Right ventricle myocardium superior (tissue), 1 donor: ENCODE results near the gene TACO1. TPM values are rescaled to one million over a fixed set of nuclear protein-coding genes. Genes with fewer than 3 reads are reported as not detected.

Experiments
- ATAC-seq: fragments of 200-7000 bp; cut with Tn5 transposase; one replicate; pipeline ENCODE4 v1.9.1; 2020; ENCODE audit warnings: mild to moderate bottlenecking; ENCODE audit not compliant: poor library complexity
- DNase-seq: peaks from one replicate; pipeline ENCODE4 v3.0.0-alpha.2; 2020
- intact Hi-C: fragments of 100-400 bp; cut with DNase I; formaldehyde crosslinking; loops from one replicate; pipeline ENCODE4 v1.11.2; 2022
- total RNA-seq: library from RNA; stranded (reverse); fragmentation: NEBNext Ultra II Directional; extraction: Animal tissue kit (Norgen Biotek cat#: 25700); gene quantifications from one replicate; pipeline ENCODE4 v1.2.1, GENCODE V29; 2021
- donor health status: DM: no; HTN: yes; CAD: no; lungs with severe emphysema.

Gene TACO1
- total RNA-seq, 1 donor from 2014 or later, result 43.1 TPM

DNA sequence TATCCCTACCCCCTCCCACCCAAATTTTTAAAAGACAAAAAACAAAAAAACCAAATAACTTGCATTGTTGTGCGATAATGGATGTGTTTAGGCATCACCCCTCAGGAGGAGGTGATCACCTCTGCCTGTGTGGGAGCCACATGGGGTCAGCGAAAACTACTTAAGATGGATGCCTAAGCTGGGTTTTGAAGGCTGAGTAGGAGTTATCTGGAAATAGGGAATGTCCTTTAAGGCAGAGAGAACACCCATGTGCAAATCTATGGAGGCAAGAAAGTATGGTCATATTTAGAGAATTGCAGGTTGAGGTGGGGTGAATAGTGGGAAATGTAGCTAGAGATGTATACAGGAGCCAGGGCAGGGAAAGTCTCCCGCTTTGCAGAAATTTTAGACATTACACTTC lies 5.6 kb upstream of the TACO1 start:
- intact Hi-C loops, result no loop called here
- DNase-seq (no peak), ATAC-seq (no peak)

DNA sequence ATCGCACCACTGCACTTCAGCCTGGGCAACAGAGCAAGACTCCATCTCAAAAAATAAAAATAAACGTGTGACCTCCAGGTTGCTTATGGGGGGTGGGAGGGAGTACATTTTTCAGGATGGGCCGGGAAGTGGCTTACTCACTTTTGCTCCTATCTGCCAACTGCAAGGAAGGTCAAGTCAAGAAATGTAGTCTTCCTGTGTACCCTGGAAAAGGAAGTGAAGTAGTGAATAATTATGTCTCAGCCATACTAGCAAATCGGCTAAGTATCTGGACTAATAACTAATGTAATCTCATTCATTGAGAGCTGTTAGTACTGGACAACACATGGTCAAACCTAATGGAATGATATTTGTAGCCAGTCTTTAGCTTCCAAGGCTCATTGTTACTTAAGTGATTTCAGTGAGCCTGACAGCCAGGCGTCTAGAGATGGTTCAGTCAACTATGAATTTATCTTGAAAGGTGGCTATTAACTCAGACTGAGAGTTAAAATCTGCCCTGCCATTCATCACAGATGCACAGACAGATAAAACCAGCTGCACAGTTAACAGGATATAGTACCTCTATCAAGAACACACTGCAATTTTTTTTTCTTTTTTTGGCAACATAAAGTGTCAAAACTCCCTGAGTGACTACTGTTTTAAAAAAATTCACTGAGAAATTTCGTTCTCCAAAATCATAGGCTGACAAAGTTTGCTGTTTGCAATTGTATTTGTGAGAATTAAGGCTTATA lies 3.7 kb upstream of the TACO1 start:
- intact Hi-C loops, result no loop called here
- DNase-seq (no peak), ATAC-seq (no peak)

DNA sequence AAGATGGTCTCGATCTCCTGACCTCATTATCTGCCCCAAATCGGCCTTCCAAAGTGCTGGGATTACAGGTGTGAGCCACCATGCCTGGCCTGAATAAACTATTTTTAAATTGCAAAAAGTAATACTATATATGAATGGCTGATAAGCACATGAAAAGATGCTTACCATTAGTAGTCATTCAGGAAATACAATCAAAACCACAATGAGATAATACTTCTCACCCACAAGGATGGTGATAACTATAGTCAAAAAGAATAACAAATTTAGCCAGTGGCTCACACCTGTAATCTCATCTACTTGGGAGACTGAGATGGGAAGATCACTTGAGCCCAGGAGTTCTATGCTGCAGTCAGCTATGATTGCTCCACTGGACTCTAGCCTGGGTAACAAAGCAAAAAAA lies 2.4 kb upstream of the TACO1 start:
- DNase-seq, result no peak

DNA sequence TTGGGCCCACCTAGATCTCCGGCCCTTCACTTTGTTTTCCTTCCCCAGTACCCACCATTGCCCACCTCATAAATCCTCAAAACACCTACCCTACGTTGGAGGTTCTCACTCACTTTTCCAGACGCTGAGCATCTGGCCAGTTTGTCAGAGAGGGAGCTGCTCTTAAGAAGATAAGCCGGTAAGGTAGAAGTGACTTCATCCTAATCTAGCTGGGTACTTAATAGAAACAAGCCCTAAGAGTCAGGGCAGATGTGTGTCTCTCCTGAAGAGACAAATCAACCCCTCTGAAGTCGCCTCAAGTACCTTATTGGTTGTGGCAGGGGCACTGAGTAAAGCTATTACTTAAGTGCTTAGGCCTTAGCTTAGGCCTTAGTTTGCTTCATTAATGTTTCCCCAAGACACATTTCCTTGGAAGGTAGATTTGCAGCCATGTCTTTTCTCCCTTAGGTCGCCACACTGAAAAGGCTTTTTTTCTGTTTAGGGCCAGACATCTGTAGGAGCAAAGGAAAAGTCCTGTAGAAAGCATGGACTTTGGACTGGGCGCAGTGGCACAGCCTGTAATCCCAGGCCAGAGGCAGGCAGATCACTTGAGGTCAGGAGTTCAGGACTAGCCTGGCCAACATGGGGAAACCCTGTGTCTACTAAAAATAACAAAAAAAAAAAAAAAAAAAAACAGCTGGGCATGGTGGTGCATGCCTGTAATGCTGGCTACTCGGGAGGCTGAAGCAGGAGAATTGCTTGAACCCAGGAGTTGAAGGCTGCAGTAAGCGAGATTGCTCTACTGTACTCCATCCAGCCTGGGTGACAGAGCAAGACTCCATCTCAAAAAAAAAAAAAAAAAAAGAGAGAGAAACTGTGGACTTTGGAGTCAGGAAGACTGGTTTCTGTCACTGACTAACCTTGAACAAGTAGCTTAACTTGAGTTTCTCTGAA lies 1.0 kb downstream of the TACO1 start:
- DNase-seq (no peak), ATAC-seq (peak; percentile 18)
- intact Hi-C loops, result no loop called here

More for the DNA sequence above, 2.4 kb upstream of the TACO1 start:
- ATAC-seq, result no peak
- intact Hi-C loops, result no loop called here

DNA sequence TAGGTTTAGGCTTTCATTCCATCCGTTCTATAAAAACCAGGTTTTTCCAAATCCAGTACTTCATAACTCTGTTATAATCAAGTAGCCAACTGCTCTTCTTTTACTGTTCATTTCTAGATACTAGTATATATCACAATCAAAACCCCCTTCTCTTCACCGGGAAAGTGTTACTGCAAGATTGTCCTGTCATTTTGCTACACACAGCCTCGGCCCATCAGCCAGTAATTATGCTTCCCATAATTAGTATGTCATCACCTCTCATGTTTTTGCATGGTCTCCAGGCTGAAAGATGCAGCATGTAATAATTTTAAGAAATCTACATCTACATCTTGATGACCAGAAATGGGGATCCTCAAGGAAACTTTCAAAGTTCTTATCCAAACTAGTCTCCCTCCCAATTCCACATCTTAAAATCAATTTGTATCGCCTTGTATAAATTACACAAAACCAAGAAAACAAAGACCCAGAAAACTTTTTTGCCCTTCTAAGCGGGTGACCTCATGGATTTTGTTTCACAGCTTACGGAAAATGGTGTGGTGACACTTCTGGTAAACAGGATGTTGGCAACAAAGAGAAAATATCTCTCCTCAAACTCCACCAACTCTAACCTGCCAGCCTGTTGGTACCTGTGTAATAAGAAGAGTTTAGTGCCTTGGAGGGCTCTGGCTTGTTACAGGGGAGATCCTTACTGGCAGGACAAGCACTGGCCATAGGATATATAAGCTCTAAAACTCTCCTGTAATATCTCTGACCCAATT lies 9.3 kb downstream of the TACO1 start:
- no peak for DNase-seq
- intact Hi-C loops, result loop anchor here (5.0 kb wide), 1 partner anchor 183 kb away; no protein-coding TSS in a partner anchor
- no peak for ATAC-seq

DNA sequence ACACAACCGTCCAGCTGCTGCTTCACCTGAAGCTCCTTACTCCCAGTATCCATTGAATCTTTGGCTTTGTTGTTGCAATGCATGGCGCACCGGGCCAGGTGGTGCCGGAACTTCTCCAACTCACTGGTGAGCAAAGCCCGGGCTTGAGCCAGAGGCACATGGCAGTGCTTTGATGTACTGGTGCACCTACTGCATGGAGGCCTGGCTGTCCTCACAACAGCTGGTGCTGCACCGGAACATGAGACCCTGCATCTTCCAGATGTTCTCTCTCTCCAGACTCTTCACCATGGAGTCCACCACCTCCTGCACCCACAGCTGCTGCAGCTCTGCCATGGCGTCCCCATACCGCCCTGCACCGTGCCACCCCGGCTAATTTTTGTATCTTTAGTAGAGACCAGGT lies 10.2 kb downstream of the TACO1 start:
- ATAC-seq (no peak), DNase-seq (no peak)
- intact Hi-C loops, result loop anchor here (5.0 kb wide), 1 partner anchor 184 kb away; no protein-coding TSS in a partner anchor

DNA sequence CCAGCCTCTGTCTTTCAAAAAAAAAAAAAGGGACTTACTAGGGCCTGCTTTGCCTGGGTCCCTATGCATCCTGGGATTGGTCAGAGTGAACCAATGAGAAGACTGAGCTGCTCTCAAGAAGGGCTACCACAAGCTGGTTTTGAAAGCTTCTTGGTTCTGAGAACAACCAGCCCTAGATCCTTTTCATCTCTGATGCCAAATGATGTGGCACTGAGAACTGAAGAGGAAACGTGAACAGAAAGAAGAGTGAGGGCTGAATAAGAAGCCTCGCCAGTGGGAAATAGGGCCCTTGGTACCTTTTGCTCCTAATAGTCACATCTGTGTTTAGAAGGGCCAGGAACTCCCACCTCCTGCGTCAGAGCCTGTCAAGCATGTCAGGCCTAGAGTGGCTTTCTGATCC lies 10.7 kb downstream of the TACO1 start:
- DNase-seq (no peak), ATAC-seq (no peak)
- intact Hi-C loops, result loop anchor here (5.0 kb wide), 1 partner anchor 184 kb away; no protein-coding TSS in a partner anchor

DNA sequence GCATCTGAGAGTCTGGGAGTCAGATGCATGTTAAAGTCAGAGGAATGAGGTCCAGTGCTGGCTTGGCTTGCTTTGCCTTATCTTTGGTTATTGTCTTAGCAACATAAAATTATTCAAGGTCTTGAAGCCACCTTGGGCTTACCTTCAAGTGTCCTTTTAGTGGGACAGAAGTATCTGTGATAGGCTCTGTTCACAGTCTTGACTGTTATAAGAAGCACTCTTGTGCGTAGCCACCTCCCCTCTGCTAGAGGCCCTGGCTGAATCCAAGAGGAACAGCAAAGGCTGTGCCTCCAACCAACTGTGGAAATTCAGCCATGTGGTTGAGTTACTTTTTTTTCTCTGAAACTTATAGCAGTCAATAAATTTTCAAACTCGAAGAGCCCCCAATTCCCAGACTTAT lies 13.0 kb downstream of the TACO1 start:
- DNase-seq (no peak), ATAC-seq (no peak)
- intact Hi-C loops, result loop anchor here (5.0 kb wide), 1 partner anchor 186 kb away; no protein-coding TSS in a partner anchor

DNA sequence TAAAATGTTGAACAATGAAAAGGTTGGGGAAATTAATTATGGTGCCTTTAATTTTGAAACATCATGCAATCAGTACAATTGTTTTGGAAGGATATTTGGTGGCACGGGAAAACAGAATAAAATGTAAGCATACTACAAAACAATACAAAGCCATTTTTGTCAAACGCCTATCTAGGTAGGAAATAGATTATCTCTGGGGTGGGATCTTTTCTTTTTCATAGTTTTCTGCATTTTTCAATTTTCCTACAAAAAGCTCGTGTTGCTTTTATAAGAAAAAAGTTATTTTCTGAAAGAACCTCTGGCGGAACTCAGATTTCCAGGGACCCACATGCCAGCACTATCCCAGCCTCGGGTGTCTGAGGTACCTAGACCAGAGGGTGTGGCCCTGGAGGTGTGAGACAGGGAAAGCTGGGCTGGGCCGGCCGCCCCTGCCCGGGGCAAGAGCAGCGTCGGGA lies 20.6 kb downstream of the TACO1 start:
- intact Hi-C loops, result no loop called here
- ATAC-seq (no peak), DNase-seq (no peak)

DNA sequence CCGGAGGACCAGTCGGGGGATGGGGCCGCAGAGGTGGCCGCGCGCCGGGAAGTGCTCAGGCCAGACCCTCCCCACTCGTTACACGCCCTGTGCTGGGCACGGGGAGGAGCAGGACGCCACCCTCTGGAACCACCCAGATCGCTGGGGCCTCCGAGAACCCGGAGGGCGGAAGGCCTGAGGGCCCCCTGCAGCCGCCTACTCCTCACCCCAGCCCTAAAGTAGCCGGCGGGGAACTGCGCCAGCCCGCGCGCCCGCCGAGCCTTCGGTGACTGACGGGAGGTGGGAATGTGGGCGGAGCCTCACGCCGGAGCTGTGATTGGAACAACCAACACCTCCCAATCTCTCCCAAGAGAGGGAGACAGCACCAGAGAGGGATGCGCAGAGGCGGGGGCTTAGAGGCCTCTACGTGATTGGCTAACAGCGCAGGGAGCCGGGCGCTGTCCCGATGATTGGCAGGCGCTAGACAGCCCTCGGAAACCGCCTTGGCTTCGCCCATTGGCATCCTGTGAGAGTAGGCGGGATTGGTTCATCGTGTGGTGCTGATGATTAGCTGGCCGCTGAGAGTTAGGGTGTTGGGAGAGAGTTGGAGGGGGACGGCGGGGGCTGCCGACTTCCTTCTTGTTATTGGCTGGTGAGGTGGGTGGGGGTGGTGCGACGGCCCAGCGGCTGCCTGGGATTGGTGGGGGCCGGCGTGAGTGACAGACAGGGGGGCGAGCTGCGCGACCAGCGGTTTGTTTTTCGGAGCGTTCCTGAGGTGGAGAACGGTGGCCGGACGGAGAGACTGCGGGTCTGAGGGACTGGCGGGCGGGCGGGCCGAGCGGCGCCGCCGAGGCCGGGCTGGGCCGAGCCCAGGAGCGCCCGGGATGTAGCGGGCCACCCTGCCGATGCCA lies 21.2 kb downstream of the TACO1 start, which contains the start of gene MAP3K3:
MAP3K3 (plus strand) TSS at position 734 of the 890 bp plus-strand sequence. CDS start 343 bp downstream, outside the sequence.
- ATAC-seq, result peak; percentile 95
- intact Hi-C loops, result no loop called here
- DNase-seq, result peak; percentile 99

DNA sequence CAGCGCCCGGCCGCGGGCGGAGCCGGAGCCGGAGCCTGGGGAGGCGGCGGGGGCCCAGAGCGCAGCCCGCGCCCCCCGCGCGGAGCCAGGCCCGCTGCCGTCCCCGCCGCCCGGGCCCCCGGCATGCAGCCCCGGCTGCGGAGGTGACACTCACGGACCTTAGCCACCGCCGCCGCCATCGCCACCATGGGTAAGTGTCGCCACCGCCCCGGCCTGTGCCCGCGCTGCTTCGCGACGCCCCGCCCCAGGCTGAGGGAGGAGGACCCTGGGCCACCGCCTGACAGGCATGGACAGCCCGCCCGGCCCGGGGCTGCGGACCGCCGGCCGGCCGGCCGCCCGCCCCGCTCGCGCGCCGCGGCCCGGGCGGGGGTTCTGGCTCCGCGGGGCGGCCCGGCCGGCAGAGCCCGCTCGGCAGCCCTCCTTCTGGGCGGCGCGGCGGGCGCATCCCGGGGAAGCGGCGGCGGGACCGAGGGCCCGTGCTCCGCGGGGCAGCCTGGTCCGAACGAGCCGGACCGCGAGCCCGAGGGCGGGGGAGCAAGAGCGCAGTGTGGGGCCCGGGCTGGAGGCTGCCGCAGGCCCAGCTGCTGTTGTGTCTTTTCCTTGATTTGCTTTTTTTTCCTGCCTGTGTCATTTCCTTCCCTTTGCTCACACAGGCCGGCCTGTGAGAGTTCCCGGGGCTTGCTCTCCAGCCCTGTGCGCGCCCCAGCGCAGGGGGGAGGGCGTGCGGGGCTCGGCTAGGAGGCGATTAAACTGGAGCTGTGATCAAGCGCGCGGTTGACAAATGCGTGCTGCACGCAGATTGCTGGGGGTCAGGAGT lies 22.1 kb downstream of the TACO1 start:
- ATAC-seq, result peak; percentile 13
- intact Hi-C loops, result no loop called here

DNA sequence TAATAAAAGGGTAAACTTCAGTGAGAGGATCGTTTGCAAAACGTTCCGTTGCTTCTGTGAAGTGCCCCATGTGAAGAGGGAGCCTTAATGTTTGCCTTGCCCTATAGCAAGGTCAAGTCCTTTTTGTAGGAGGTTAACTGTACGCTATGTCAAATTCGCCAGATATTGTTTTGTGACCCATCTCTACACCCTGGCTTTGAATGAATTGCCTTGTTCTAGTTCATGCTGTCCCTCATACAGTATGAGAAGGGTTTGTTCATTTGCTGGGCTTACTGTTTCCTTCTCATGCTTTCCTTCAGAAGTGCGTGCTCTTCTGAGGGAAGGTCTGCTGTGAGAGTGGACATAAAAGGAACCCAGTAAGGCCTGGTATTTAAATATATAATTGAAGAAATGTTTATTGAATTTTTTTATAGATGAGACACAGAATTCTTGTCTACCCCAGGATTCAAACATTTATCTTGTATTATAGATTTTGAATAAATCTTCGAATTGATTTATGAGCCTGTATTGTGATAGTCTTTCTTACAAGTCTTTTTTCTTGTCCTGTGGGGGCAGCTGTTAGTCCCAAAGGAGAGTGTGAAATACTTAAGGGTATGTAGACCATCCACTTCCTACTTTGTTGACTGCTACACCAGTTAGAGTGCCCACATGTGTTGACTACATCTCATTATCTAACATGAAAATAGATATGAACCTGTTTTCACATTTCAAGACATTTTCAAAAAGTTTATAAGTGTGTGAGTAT lies 23.3 kb downstream of the TACO1 start:
- ATAC-seq, result no peak
- DNase-seq, result no peak
- intact Hi-C loops, result no loop called here

More for the DNA sequence above, 22.1 kb downstream of the TACO1 start:
- peak; percentile 86 for DNase-seq

DNA sequence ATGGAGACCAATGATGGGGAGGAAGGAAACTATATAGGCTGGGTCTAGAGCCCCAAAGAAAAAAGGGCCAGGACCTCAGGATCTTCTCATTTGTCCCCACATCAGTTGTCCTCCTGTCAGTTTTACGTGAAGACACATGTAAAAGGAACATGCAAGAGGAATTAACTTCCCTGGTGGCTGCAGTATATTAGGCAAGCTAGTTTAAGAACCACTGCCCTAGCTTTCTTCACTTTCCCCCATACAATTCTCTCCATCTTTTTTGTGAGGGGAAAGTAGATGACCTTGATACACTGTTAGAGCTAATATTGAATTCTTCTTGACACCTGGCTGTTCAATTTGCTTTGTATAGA lies 23.8 kb downstream of the TACO1 start:
- ATAC-seq, result no peak
- no peak for DNase-seq
- intact Hi-C loops, result no loop called here

DNA sequence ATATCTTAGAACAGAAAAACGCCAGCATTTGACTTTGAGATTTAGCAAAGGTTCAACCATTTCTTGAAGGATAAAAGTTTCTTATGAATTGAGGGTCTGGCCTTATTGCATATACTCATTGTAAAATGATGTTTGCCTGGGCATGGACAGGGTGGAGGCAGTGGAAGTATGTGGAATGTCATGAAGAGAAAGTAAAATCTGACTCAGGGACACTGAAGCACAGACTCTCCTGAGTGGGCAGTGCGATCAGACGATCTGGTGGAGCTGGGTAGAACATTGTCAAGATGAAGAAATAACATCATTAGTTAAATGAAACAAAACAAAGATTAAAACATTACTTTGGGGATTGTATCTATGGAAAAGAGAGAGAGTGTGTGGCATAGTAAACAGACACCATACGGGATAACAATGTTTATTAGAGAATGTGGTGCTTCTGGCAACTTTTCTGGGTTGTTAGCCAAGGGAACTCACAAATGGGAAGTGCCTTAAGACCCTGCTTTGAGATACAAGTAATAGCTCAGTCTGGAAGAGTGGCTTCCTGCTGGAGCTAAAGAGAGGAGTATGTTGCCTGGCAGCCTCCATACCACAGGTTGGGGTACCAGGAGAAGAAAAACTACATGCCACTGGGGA lies 26.0 kb downstream of the TACO1 start:
- ATAC-seq, result no peak
- no peak for DNase-seq
- intact Hi-C loops, result no loop called here

DNA sequence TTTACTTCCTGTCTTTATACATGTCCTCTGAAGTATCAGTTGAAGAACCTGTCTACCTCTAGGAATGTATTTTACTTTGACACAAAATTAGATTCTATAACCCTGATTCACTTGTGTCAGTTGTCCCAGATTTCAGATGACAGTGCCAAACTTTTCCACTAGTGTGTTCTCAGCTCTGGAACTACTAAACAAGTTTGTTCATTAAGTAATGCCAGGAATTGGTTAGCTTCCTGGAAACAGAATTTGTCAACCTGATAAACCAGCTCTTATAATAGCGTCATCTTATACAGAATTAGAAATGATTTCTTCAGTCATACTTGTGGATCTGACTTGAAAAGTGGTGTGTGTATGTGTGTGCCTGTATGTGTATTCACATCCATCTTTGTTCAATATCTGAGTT lies 28.9 kb downstream of the TACO1 start:
- DNase-seq (no peak), ATAC-seq (peak; percentile 65)
- intact Hi-C loops, result no loop called here

DNA sequence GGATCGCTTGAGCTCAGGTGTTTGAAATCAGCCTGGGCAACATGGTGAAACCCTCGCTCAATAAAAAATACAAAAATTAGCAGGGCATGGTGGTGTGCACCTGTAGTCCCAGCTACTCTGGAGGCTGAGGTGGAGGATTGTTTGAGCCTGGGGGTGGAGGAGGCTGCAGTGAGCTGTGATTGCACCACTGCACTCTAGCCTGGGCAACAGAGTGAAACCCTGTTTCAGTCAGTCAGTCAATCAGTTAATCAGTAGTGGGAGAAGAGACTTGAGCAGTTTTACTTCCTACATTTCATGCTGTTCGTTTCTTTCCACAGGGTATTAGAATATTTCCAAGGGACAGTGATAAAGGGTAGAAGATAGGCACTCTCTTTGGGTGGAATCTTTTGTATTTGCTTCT lies 30.4 kb downstream of the TACO1 start:
- ATAC-seq, result no peak
- intact Hi-C loops, result no loop called here

More for the DNA sequence above, 30.4 kb downstream of the TACO1 start:
- DNase-seq, result no peak
